ENCODE measurements around the gene LDLRAP1. TPM values are rescaled to one million over a fixed set of nuclear protein-coding genes. Genes with fewer than 3 reads are reported as not detected.
A peak's percentile ranks its signal among the peaks of the same experiment; 100 is the strongest.
"Not testable (repeated sequence)": the region's sequence is repeated elsewhere in the genome, so short reads cannot be mapped to it uniquely, and the experiment has no call there.

The LDLRAP1 gene
- total and polyA plus RNA-seq, 3 donors from 2014 or later, result 11.7 to 19.8 (median 16.6) TPM

GRCh38 chr1:25502957-25503356 lies 40.4 kb upstream of the LDLRAP1 start:
- Histone ChIP-seq H3K4me1 (peaks cover 27% of the 10 kb centered on the region), H3K36me3 (ENCODE audit: low read depth, missing control alignments) (no peaks in the 10 kb centered on the region), H3K9me3 (no peaks in the 10 kb centered on the region), H3K27me3 (no peaks in the 10 kb centered on the region), H3K27ac (no peak overlapping the region), H3K4me3 (no peak overlapping the region)
- intact Hi-C loops (cut with DNase I; ENCODE audit: low total_unique reads), result loop anchor here (10.0 kb wide), 1 partner anchor 58 kb away; no protein-coding TSS in a partner anchor
- no peak for TF ChIP-seq POLR2A (IDR thresholded peaks at IDR 0.05)
- no peak for TF ChIP-seq CTCF (IDR thresholded peaks at IDR 0.05)
- no peak for DNase-seq
- 73 to 78% methylated on average over 4 of the region's 4 CpGs for WGBS, 2 donors

- intact Hi-C loops (cut with DNase I; ENCODE audit: low total_unique reads), result loop anchor here (10.0 kb wide), 1 partner anchor 59 kb away; no protein-coding TSS in a partner anchor
- 84 to 85% methylated on average over 11 to 12 of the region's 12 CpGs for whole genome bisulfite sequencing, 2 donors
- DNase-seq, result peak; percentile 65
- no peak overlapping the region for H3K4me3 ChIP-seq
- peaks cover 27% of the 10 kb centered on the region for H3K4me1 ChIP-seq
- no peaks in the 10 kb centered on the region for H3K27me3 ChIP-seq
- H3K36me3 ChIP-seq (ENCODE audit: low read depth, missing control alignments), result no peaks in the 10 kb centered on the region
- no peaks in the 10 kb centered on the region for H3K9me3 ChIP-seq
- no peak overlapping the region for H3K27ac ChIP-seq
- TF ChIP-seq CTCF (IDR thresholded peaks at IDR 0.05) (peak in 1 of 3 experiments; percentile 26), POLR2A (IDR thresholded peaks at IDR 0.05) (no peak)
These were observed 39.6 kb upstream of the LDLRAP1 start for GRCh38 chr1:25503551-25504426.

- H3K4me3 ChIP-seq, result no peak overlapping the region
- no peak overlapping the region for H3K27ac ChIP-seq
- 61 to 72% methylated on average over 9 of the region's 9 CpGs for WGBS, 2 donors
- peak; percentile 17 for DNase-seq
- intact Hi-C loops (cut with DNase I; ENCODE audit: low total_unique reads), result loop anchor here (10.0 kb wide), 1 partner anchor 60 kb away; no protein-coding TSS in a partner anchor
- H3K9me3 ChIP-seq, result no peaks in the 10 kb centered on the region
- H3K4me1 ChIP-seq, result peaks cover 27% of the 10 kb centered on the region
- no peak for TF ChIP-seq CTCF (IDR thresholded peaks at IDR 0.05)
- no peak for TF ChIP-seq POLR2A (IDR thresholded peaks at IDR 0.05)
- H3K27me3 ChIP-seq, result no peaks in the 10 kb centered on the region
- no peaks in the 10 kb centered on the region for H3K36me3 ChIP-seq (ENCODE audit: low read depth, missing control alignments)
These were observed 38.5 kb upstream of the LDLRAP1 start for GRCh38 chr1:25504706-25505595.

- Histone ChIP-seq H3K4me3 (no peak overlapping the region), H3K36me3 (ENCODE audit: low read depth, missing control alignments) (no peaks in the 10 kb centered on the region), H3K27ac (no peak overlapping the region), H3K27me3 (no peaks in the 10 kb centered on the region), H3K9me3 (no peaks in the 10 kb centered on the region), H3K4me1 (peaks cover 19% of the 10 kb centered on the region)
- intact Hi-C loops (cut with DNase I; ENCODE audit: low total_unique reads), result loop anchor here (10.0 kb wide), 1 partner anchor 61 kb away; no protein-coding TSS in a partner anchor
- DNase-seq, result peak; percentile 9
- WGBS, 2 donors, result 75 to 82% methylated on average over 14 of the region's 14 CpGs
- no peak for TF ChIP-seq CTCF (IDR thresholded peaks at IDR 0.05)
- TF ChIP-seq POLR2A (IDR thresholded peaks at IDR 0.05), result no peak
These were observed 37.6 kb upstream of the LDLRAP1 start for GRCh38 chr1:25505656-25506385.

- DNase-seq, result peak; percentile 9
- H3K36me3 ChIP-seq (ENCODE audit: low read depth, missing control alignments); H3K27ac ChIP-seq; H3K4me3 ChIP-seq; H3K9me3 ChIP-seq; H3K27me3 ChIP-seq: not testable (repeated sequence)
- WGBS, 2 donors, result 61 to 62% methylated on average over 21 to 37 of the region's 37 CpGs
- H3K4me1 ChIP-seq, result peaks cover 14% of the 10 kb centered on the region
- intact Hi-C loops (cut with DNase I; ENCODE audit: low total_unique reads), result loop anchor here (10.0 kb wide), 1 partner anchor 62 kb away; no protein-coding TSS in a partner anchor
These were observed 36.6 kb upstream of the LDLRAP1 start for GRCh38 chr1:25506566-25507463.
